Tibial nerve (tissue), 4 donors: ENCODE measurements around the gene ASTN1.

Experiments
- EP300 ChIP-seq, 2 donors: sonication (generic); formaldehyde crosslinking; IDR thresholded peaks; one replicate each; pipeline ENCODE4 v1.6.1; 2017; ENCODE audit warnings: antibody characterized with exemption in 2 of 2, mild to moderate bottlenecking in 1 of 2
- POLR2A ChIP-seq, 2 donors: fragments of 450-650 bp; IDR thresholded peaks; one replicate each; pipeline ENCODE4 v1.6.1; 2017; ENCODE audit warnings: antibody characterized with exemption in 2 of 2, mild to moderate bottlenecking in 2 of 2, moderate library complexity in 2 of 2
- TF ChIP-seq, protein P1 (sequence below), 5 experiments: fragments of 200-600 bp in 3 of 5; fragments of 450-650 bp in 2 of 5; sonication (generic) in 3 of 5; IDR thresholded peaks; one replicate each; pipeline ENCODE4 v1.5.1; 2016 to 2019; ENCODE audit warnings: antibody characterized with exemption in 5 of 5, mild to moderate bottlenecking in 3 of 5, moderate library complexity in 2 of 5

DNA sequence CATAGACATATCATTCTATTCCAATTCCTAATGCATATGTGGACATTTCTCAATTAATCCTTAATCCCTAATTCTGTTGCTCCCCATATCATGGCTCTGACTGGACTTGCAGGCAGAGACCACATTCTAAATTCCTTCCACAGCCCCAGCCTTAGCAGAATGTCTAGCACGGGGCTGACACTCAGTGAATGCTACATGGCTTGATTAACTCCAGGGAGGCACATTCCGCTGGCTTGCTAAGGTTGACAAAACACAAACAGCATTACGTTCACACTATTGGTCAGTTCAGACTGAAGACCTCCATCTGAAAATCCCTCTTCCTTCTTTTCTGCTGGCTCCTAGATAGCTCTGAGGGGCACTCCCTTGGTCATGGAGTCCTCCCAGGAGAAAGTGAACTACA lies 119.4 kb downstream of the ASTN1 start:
- TF ChIP-seq, protein P1, sequence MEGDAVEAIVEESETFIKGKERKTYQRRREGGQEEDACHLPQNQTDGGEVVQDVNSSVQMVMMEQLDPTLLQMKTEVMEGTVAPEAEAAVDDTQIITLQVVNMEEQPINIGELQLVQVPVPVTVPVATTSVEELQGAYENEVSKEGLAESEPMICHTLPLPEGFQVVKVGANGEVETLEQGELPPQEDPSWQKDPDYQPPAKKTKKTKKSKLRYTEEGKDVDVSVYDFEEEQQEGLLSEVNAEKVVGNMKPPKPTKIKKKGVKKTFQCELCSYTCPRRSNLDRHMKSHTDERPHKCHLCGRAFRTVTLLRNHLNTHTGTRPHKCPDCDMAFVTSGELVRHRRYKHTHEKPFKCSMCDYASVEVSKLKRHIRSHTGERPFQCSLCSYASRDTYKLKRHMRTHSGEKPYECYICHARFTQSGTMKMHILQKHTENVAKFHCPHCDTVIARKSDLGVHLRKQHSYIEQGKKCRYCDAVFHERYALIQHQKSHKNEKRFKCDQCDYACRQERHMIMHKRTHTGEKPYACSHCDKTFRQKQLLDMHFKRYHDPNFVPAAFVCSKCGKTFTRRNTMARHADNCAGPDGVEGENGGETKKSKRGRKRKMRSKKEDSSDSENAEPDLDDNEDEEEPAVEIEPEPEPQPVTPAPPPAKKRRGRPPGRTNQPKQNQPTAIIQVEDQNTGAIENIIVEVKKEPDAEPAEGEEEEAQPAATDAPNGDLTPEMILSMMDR (IDR thresholded peaks at IDR 0.05): no peak
- TF ChIP-seq POLR2A (IDR thresholded peaks at IDR 0.05) (no peak), EP300 (IDR thresholded peaks at IDR 0.05) (no peak)
